ENCODE measurements around the gene SERINC2. TPM values are rescaled to one million over a fixed set of nuclear protein-coding genes. Genes with fewer than 3 reads are reported as not detected.

SERINC2 gene
- total and polyA plus RNA-seq, 2 experiments from 2014 or later: 20.5 to 23.3 TPM

GRCh38 chr1:31401241-31401640 is 11.8 kb upstream of the SERINC2 start (continued):
- no peak for TF ChIP-seq ZNF462 (CRISPR knock-in tag; IDR thresholded peaks at IDR 0.05)
- no peak for TF ChIP-seq EZH2phosphoT487 (IDR thresholded peaks at IDR 0.05; ENCODE audit: unreplicated experiment)
- no peak for TF ChIP-seq JUNB (IDR thresholded peaks at IDR 0.05; ENCODE audit: unreplicated experiment)
- TF ChIP-seq NANOG (IDR thresholded peaks at IDR 0.05; ENCODE audit: borderline replicate concordance): no peak
- TF ChIP-seq CREB1 (CRISPR knock-in tag; IDR thresholded peaks at IDR 0.05; ENCODE audit: low read depth): no peak
- no peak for TF ChIP-seq STAT1 (IDR thresholded peaks at IDR 0.05; ENCODE audit: unreplicated experiment)
- TF ChIP-seq ZNF331 (CRISPR knock-in tag; IDR thresholded peaks at IDR 0.05; ENCODE audit: low read depth): no peak
- no peak for TF ChIP-seq ZNF114 (CRISPR knock-in tag; IDR thresholded peaks at IDR 0.05)

DNA sequence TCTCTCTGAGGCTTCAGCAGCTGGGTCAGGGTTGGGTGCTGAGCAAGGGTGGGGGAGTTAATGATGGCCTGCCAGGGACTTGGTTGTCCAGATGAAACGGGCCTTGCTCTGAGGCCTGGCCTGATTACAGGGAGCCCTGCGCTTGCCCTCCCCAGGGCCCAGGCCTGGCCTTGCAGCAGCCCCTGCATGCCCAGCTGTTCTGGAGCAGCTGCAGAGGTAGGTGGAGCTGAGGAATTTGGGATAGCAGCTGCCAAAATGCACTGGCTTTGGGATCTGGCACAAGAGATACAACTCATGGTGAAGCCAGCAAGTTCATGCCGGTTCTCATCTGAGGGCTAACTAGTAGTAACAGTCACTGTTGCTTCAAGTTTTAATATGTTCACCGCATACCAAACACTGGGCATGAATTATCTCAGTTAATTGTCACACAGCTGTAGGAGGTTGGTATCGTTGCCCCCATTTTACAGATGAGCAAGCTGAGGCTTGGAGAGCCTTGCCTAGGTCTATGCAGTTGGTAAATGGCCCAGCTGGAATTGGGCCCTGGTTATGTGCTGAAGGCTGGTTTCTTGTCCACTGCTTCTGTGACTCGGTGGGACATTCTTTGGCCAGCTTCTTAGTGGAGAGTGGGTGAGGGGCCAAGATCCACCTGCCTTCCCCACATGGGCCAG is 7.3 kb upstream of the SERINC2 start:
- no peaks in the 10 kb centered on the region for H3K36me3 ChIP-seq (ENCODE audit: insufficient read depth)
- no peak overlapping the region for H3K4me3 ChIP-seq
- no peak overlapping the region for H2AFZ ChIP-seq
- H3K79me2 ChIP-seq (replicated peaks; ENCODE audit: insufficient read depth): no peaks in the 10 kb centered on the region
- no peaks in the 10 kb centered on the region for H3K27me3 ChIP-seq (ENCODE audit: insufficient read depth)
- H4K20me1 ChIP-seq (replicated peaks; ENCODE audit: insufficient read depth): no peaks in the 10 kb centered on the region
- peaks cover 9% of the 10 kb centered on the region; the same call in 2 of the 3 replicates for H3K4me1 Mint-ChIP-seq
- ATAC-seq: no peak
- H3F3A ChIP-seq (replicated peaks; ENCODE audit: low read depth): no peaks in the 10 kb centered on the region
- DNase-seq (ENCODE audit: low spot score): no peak
- no peak overlapping the region for H3K27ac Mint-ChIP-seq
- no peaks in the 10 kb centered on the region for H3K4me1 ChIP-seq (ENCODE audit: insufficient read depth)
- H3K27ac ChIP-seq (ENCODE audit: low read depth): no peak overlapping the region
- no peak overlapping the region for H3K4me3 Mint-ChIP-seq
- H3K36me3 Mint-ChIP-seq (ENCODE audit: low read depth): no peaks in the 10 kb centered on the region
- no peaks in the 10 kb centered on the region for H3K9me2 ChIP-seq (ENCODE audit: insufficient read depth)
- H3K27me3 Mint-ChIP-seq (ENCODE audit: insufficient read depth, low read depth, poor library complexity): no peaks in the 10 kb centered on the region
- H3K4me2 ChIP-seq: no peak overlapping the region
- H3K9me3 Mint-ChIP-seq: no peaks in the 10 kb centered on the region
- no peak for TF ChIP-seq ZNF462 (CRISPR knock-in tag; IDR thresholded peaks at IDR 0.05)

Data from GM23338 (cell line).